ENCODE results near the gene NDUFA6. TPM values are rescaled to one million over a fixed set of nuclear protein-coding genes. Genes with fewer than 3 reads are reported as not detected.
"Not testable (repeated sequence)": the region's sequence is repeated elsewhere in the genome, so short reads cannot be mapped to it uniquely, and the experiment has no call there.

Gene NDUFA6
- polyA plus RNA-seq, 1 donor (not counting 4 experiments of a cell fraction or from before 2014, with no cell fraction given), result 86.7 TPM

- H3K79me2 ChIP-seq (ENCODE audit: control insufficient read depth, insufficient read depth, low read length); H3K36me3 ChIP-seq (ENCODE audit: control insufficient read depth in 2 of 2, extremely low read depth in 1 of 2, insufficient read depth in 2 of 2, low read length in 2 of 2); H3K9ac ChIP-seq (ENCODE audit: control insufficient read depth, extremely low read depth, insufficient read depth, low read length); H3K4me2 ChIP-seq (ENCODE audit: control insufficient read depth, extremely low read depth, insufficient read depth, low read depth, low read length); H3K9me1 ChIP-seq (ENCODE audit: control insufficient read depth, extremely low read depth, insufficient read depth, low read length); H3K27me3 ChIP-seq (ENCODE audit: control insufficient read depth, extremely low read depth, insufficient read depth, low read length); H3K27ac ChIP-seq (ENCODE audit: control insufficient read depth, insufficient read depth, low read length); FAIRE-seq; dilution Hi-C loops (cut with MboI; ENCODE audit: extremely low pct_ligation_motif_present, low sequenced_read_pairs); H3K4me1 ChIP-seq (ENCODE audit: control insufficient read depth, extremely low read depth, insufficient read depth, low read length); H2AFZ ChIP-seq (ENCODE audit: control insufficient read depth, low read length); DNase-seq (ENCODE audit: low read depth, low spot score); H3K9me3 ChIP-seq (ENCODE audit: control insufficient read depth, low read depth, low read length); H3K4me3 ChIP-seq (ENCODE audit: control insufficient read depth in 2 of 3, extremely low read depth in 1 of 3, insufficient read depth in 2 of 3, low read depth in 1 of 3, low read length in 3 of 3); H4K20me1 ChIP-seq (ENCODE audit: control insufficient read depth, extremely low read depth, insufficient read depth, low read length): not testable (repeated sequence)
These were observed 37.4 kb upstream of the NDUFA6 start for GRCh38 chr22:42128007-42128406.

GRCh38 chr22:42127606-42128005, 37.0 kb upstream of the NDUFA6 start:
- no peaks in the 10 kb centered on the region for H3K9me3 ChIP-seq (ENCODE audit: control insufficient read depth, low read depth, low read length)
- no peak overlapping the region for H3K27ac ChIP-seq (ENCODE audit: control insufficient read depth, insufficient read depth, low read length)
- no peaks in the 10 kb centered on the region for H3K27me3 ChIP-seq (ENCODE audit: control insufficient read depth, extremely low read depth, insufficient read depth, low read length)
- no peak for TF ChIP-seq EZH2 (IDR thresholded peaks at IDR 0.05; ENCODE audit: low read length)
- no peak for TF ChIP-seq CTCF (optimal IDR thresholded peaks at IDR 0.05 in 1 of 3, IDR thresholded peaks at IDR 0.05 in 1 of 3, conservative IDR thresholded peaks at IDR 0.05 in 1 of 3; ENCODE audit: extremely low read depth in 1 of 3, insufficient read depth in 2 of 3, low read length in 3 of 3)
- H2AFZ ChIP-seq (ENCODE audit: control insufficient read depth, low read length), result no peak overlapping the region
- H3K4me3 ChIP-seq (ENCODE audit: control insufficient read depth in 2 of 3, extremely low read depth in 1 of 3, insufficient read depth in 2 of 3, low read depth in 1 of 3, low read length in 3 of 3), result no peak overlapping the region
- H3K9ac ChIP-seq (ENCODE audit: control insufficient read depth, extremely low read depth, insufficient read depth, low read length), result no peak overlapping the region
- H3K79me2 ChIP-seq (ENCODE audit: control insufficient read depth, insufficient read depth, low read length), result no peaks in the 10 kb centered on the region
- no peak overlapping the region for H3K4me2 ChIP-seq (ENCODE audit: control insufficient read depth, extremely low read depth, insufficient read depth, low read depth, low read length)
- H3K9me1 ChIP-seq (ENCODE audit: control insufficient read depth, extremely low read depth, insufficient read depth, low read length), result no peaks in the 10 kb centered on the region
- no peaks in the 10 kb centered on the region for H3K4me1 ChIP-seq (ENCODE audit: control insufficient read depth, extremely low read depth, insufficient read depth, low read length)
- dilution Hi-C loops (cut with MboI; ENCODE audit: extremely low pct_ligation_motif_present, low sequenced_read_pairs), result no loop called here
- no peaks in the 10 kb centered on the region for H3K36me3 ChIP-seq (ENCODE audit: control insufficient read depth in 2 of 2, extremely low read depth in 1 of 2, insufficient read depth in 2 of 2, low read length in 2 of 2)
- no peaks in the 10 kb centered on the region for H4K20me1 ChIP-seq (ENCODE audit: control insufficient read depth, extremely low read depth, insufficient read depth, low read length)
- no peak for FAIRE-seq
- DNase-seq (ENCODE audit: low read depth, low spot score), result no peak

GRCh38 chr22:42123529-42123928, 33.0 kb upstream of the NDUFA6 start:
- H4K20me1 ChIP-seq (ENCODE audit: control insufficient read depth, extremely low read depth, insufficient read depth, low read length); H3K9ac ChIP-seq (ENCODE audit: control insufficient read depth, extremely low read depth, insufficient read depth, low read length); H2AFZ ChIP-seq (ENCODE audit: control insufficient read depth, low read length); DNase-seq (ENCODE audit: low read depth, low spot score); FAIRE-seq; H3K27ac ChIP-seq (ENCODE audit: control insufficient read depth, insufficient read depth, low read length); H3K27me3 ChIP-seq (ENCODE audit: control insufficient read depth, extremely low read depth, insufficient read depth, low read length); H3K4me3 ChIP-seq (ENCODE audit: control insufficient read depth in 2 of 3, extremely low read depth in 1 of 3, insufficient read depth in 2 of 3, low read depth in 1 of 3, low read length in 3 of 3); H3K4me2 ChIP-seq (ENCODE audit: control insufficient read depth, extremely low read depth, insufficient read depth, low read depth, low read length); H3K79me2 ChIP-seq (ENCODE audit: control insufficient read depth, insufficient read depth, low read length); H3K36me3 ChIP-seq (ENCODE audit: control insufficient read depth in 2 of 2, extremely low read depth in 1 of 2, insufficient read depth in 2 of 2, low read length in 2 of 2); dilution Hi-C loops (cut with MboI; ENCODE audit: extremely low pct_ligation_motif_present, low sequenced_read_pairs); H3K4me1 ChIP-seq (ENCODE audit: control insufficient read depth, extremely low read depth, insufficient read depth, low read length); H3K9me3 ChIP-seq (ENCODE audit: control insufficient read depth, low read depth, low read length); H3K9me1 ChIP-seq (ENCODE audit: control insufficient read depth, extremely low read depth, insufficient read depth, low read length): not testable (repeated sequence)

- H3K27ac ChIP-seq (ENCODE audit: control insufficient read depth, insufficient read depth, low read length); H2AFZ ChIP-seq (ENCODE audit: control insufficient read depth, low read length); H3K4me1 ChIP-seq (ENCODE audit: control insufficient read depth, extremely low read depth, insufficient read depth, low read length); H4K20me1 ChIP-seq (ENCODE audit: control insufficient read depth, extremely low read depth, insufficient read depth, low read length); DNase-seq (ENCODE audit: low read depth, low spot score); H3K4me2 ChIP-seq (ENCODE audit: control insufficient read depth, extremely low read depth, insufficient read depth, low read depth, low read length); H3K4me3 ChIP-seq (ENCODE audit: control insufficient read depth in 2 of 3, extremely low read depth in 1 of 3, insufficient read depth in 2 of 3, low read depth in 1 of 3, low read length in 3 of 3); H3K9ac ChIP-seq (ENCODE audit: control insufficient read depth, extremely low read depth, insufficient read depth, low read length); H3K9me3 ChIP-seq (ENCODE audit: control insufficient read depth, low read depth, low read length); H3K27me3 ChIP-seq (ENCODE audit: control insufficient read depth, extremely low read depth, insufficient read depth, low read length); FAIRE-seq; H3K79me2 ChIP-seq (ENCODE audit: control insufficient read depth, insufficient read depth, low read length); H3K9me1 ChIP-seq (ENCODE audit: control insufficient read depth, extremely low read depth, insufficient read depth, low read length); dilution Hi-C loops (cut with MboI; ENCODE audit: extremely low pct_ligation_motif_present, low sequenced_read_pairs); H3K36me3 ChIP-seq (ENCODE audit: control insufficient read depth in 2 of 2, extremely low read depth in 1 of 2, insufficient read depth in 2 of 2, low read length in 2 of 2): not testable (repeated sequence)
These were observed 29.9 kb upstream of the NDUFA6 start for GRCh38 chr22:42120231-42121021.
